Measurements from ENCODE around the gene EPB42. TPM values are rescaled to one million over a fixed set of nuclear protein-coding genes. Genes with fewer than 3 reads are reported as not detected.

EPB42 gene
- total RNA-seq, 2 experiments from 2014 or later, result not detected

GRCh38 chr15:43251185-43251870 is 30.5 kb upstream of the EPB42 start:
- peak overlapping the region; percentile 91 for H3K27ac Mint-ChIP-seq
- H3K4me3 Mint-ChIP-seq, result no peak overlapping the region
- ATAC-seq, result peak; percentile 41
- DNase-seq, result peak; percentile 34
- POLR2A ChIA-PET, result interaction anchor here (0.6 to 1.7 kb wide), 6 partner anchors 9 to 35 kb away, joined by 3 to 5 read pairs (median 3); no protein-coding TSS in a partner anchor
- H3K27me3 Mint-ChIP-seq, result no peaks in the 10 kb centered on the region
- no peaks in the 10 kb centered on the region for H3K9me3 Mint-ChIP-seq
- H3K4me1 Mint-ChIP-seq (ENCODE audit: low read depth), result peaks cover 48% of the 10 kb centered on the region
- CTCF ChIA-PET, result interaction anchor here (0.9 to 1.2 kb wide), 4 partner anchors 10 to 34 kb away, joined by 3 to 6 read pairs (median 4); no protein-coding TSS in a partner anchor
- no peak for TF ChIP-seq CTCF (IDR thresholded peaks at IDR 0.05)
- H3K36me3 Mint-ChIP-seq (ENCODE audit: low read depth), result no peaks in the 10 kb centered on the region
- intact Hi-C loops (cut with micrococcal nuclease), result no loop called here

- peak overlapping the region; percentile 91 for H3K27ac Mint-ChIP-seq
- H3K4me3 Mint-ChIP-seq, result no peak overlapping the region
- DNase-seq (no peak), ATAC-seq (no peak)
- no peaks in the 10 kb centered on the region for H3K36me3 Mint-ChIP-seq (ENCODE audit: low read depth)
- intact Hi-C loops (cut with micrococcal nuclease), result no loop called here
- no peaks in the 10 kb centered on the region for H3K27me3 Mint-ChIP-seq
- TF ChIP-seq CTCF (IDR thresholded peaks at IDR 0.05), result no peak
- POLR2A ChIA-PET, result interaction anchor here (0.6 to 1.7 kb wide), 5 partner anchors 11 to 36 kb away, joined by 3 to 5 read pairs (median 3); no protein-coding TSS in a partner anchor
- CTCF ChIA-PET, result interaction anchor here (0.7 to 1.2 kb wide), 5 partner anchors 9 to 56 kb away, joined by 3 to 6 read pairs (median 3); no protein-coding TSS in a partner anchor
- H3K9me3 Mint-ChIP-seq, result no peaks in the 10 kb centered on the region
- H3K4me1 Mint-ChIP-seq (ENCODE audit: low read depth), result peaks cover 48% of the 10 kb centered on the region
Observed at GRCh38 chr15:43250785-43251184, 30.0 kb upstream of the EPB42 start.

GRCh38 chr15:43249699-43250203 is 28.9 kb upstream of the EPB42 start:
- no peak overlapping the region for H3K4me3 Mint-ChIP-seq
- TF ChIP-seq CTCF (IDR thresholded peaks at IDR 0.05), result no peak
- H3K4me1 Mint-ChIP-seq (ENCODE audit: low read depth), result peaks cover 48% of the 10 kb centered on the region
- ChIA-PET CTCF (interaction anchor here (4.1 kb wide), 1 partner anchor 24 kb away, joined by 17 read pairs; no protein-coding TSS in a partner anchor), POLR2A (interaction anchor here (1.7 kb wide), 1 partner anchor 10 kb away, joined by 5 read pairs; no protein-coding TSS in a partner anchor)
- peak overlapping the region; percentile 76 for H3K27ac Mint-ChIP-seq
- H3K9me3 Mint-ChIP-seq, result no peaks in the 10 kb centered on the region
- H3K36me3 Mint-ChIP-seq (ENCODE audit: low read depth), result no peaks in the 10 kb centered on the region
- no peaks in the 10 kb centered on the region for H3K27me3 Mint-ChIP-seq
- ATAC-seq (peak; percentile 59), DNase-seq (peak; percentile 70)
- intact Hi-C loops (cut with micrococcal nuclease), result no loop called here

- H3K27ac Mint-ChIP-seq, result peak overlapping the region; percentile 76
- DNase-seq (no peak), ATAC-seq (peak; percentile 0)
- no peak for TF ChIP-seq CTCF (IDR thresholded peaks at IDR 0.05)
- intact Hi-C loops (cut with micrococcal nuclease), result no loop called here
- ChIA-PET CTCF (interaction anchor here (2.0 to 4.1 kb wide), 2 partner anchors 23 to 37 kb away, joined by 9 to 17 read pairs; no protein-coding TSS in a partner anchor), POLR2A (no interaction called here)
- H3K4me1 Mint-ChIP-seq (ENCODE audit: low read depth), result peaks cover 44% of the 10 kb centered on the region
- no peak overlapping the region for H3K4me3 Mint-ChIP-seq
- H3K36me3 Mint-ChIP-seq (ENCODE audit: low read depth), result no peaks in the 10 kb centered on the region
- no peaks in the 10 kb centered on the region for H3K9me3 Mint-ChIP-seq
- H3K27me3 Mint-ChIP-seq, result no peaks in the 10 kb centered on the region
Observed at GRCh38 chr15:43249236-43249635, 28.4 kb upstream of the EPB42 start.
